OCI-LY7 (cell line): ENCODE results near the gene NENF. TPM values are rescaled to one million over a fixed set of nuclear protein-coding genes. Genes with fewer than 3 reads are reported as not detected.

Experiments
- BruUV-seq: library from RNA; stranded (reverse); fragments of 400-500 nt; replicated peaks from 2 replicates; lab custom pipeline; 2021; lab: Mats Ljungman, UMichigan
- CTCF ChIA-PET: fragments of 300-600 bp; sonication (Branson Sonifier 250); formaldehyde crosslinking; loops from one replicate; lab custom pipeline; 2022; ENCODE audit warnings: antibody characterized with exemption; ENCODE audit not compliant: unreplicated experiment; lab: Charles Lee
- POLR2A ChIA-PET: fragments of 300-600 bp; sonication (Branson Sonifier 250); formaldehyde crosslinking; loops from one replicate; lab custom pipeline; 2022; ENCODE audit warnings: antibody characterized with exemption; lab: Charles Lee
- DNase-seq: peaks from one replicate; pipeline ENCODE4 v3.0.0-alpha.2; 2015; ENCODE audit warnings: low spot score
- H2AFZ ChIP-seq: fragments of 200-600 bp; sonication (generic), shearing (Covaris generic); 2 replicates; pipeline ENCODE4 v1.6.1; 2014; ENCODE audit warnings: mild to moderate bottlenecking, antibody characterized with exemption, low read length, moderate library complexity
- H3K27ac ChIP-seq: fragments of 200-600 bp; sonication (generic); 2 replicates; pipeline ENCODE4 v1.5.1; 2014; ENCODE audit warnings: mixed run types, low read depth, mild to moderate bottlenecking, moderate library complexity, low read length, inconsistent platforms; ENCODE audit not compliant: poor library complexity, severe bottlenecking
- H3K36me3 ChIP-seq: fragments of 200-600 bp; sonication (generic); 2 replicates; pipeline ENCODE4 v1.6.1; 2014; ENCODE audit warnings: mild to moderate bottlenecking, antibody characterized with exemption, low read length, moderate library complexity, mixed read lengths; ENCODE audit not compliant: insufficient read depth
- H3K4me1 ChIP-seq: fragments of 200-600 bp; sonication (generic); 2 replicates; pipeline ENCODE4 v1.5.1; 2014; ENCODE audit warnings: mild to moderate bottlenecking, low read length; ENCODE audit not compliant: insufficient read depth, poor library complexity, severe bottlenecking
- H3K4me2 ChIP-seq: fragments of 200-600 bp; sonication (generic); 2 replicates; pipeline ENCODE4 v1.6.1; 2014; ENCODE audit warnings: mild to moderate bottlenecking, low read length
- H3K4me3 ChIP-seq: fragments of 200-600 bp; sonication (generic); 2 replicates; pipeline ENCODE4 v1.5.1; 2014; ENCODE audit warnings: mild to moderate bottlenecking, low read depth, low read length; ENCODE audit not compliant: poor library complexity, severe bottlenecking
- H3K79me2 ChIP-seq: fragments of 200-600 bp; sonication (generic); 2 replicates; pipeline ENCODE4 v1.6.1; 2016; ENCODE audit warnings: low read depth, mild to moderate bottlenecking, low read length, moderate library complexity, mixed read lengths; ENCODE audit not compliant: insufficient read depth
- H3K9me2 ChIP-seq: fragments of 200-600 bp; sonication (generic); 2 replicates; pipeline ENCODE4 v1.6.1; 2016; ENCODE audit warnings: mild to moderate bottlenecking, low read length, mixed read lengths; ENCODE audit not compliant: insufficient read depth
- H3K9me3 ChIP-seq: fragments of 200-600 bp; sonication (generic); 2 replicates; pipeline ENCODE4 v1.6.1; 2014; ENCODE audit warnings: mild to moderate bottlenecking, mixed run types, low read length, mixed read lengths
- H4K20me1 ChIP-seq: fragments of 200-600 bp; sonication (generic); 2 replicates; pipeline ENCODE4 v1.6.1; 2014; ENCODE audit warnings: mild to moderate bottlenecking, antibody characterized with exemption, low read length, moderate library complexity, mixed read lengths; ENCODE audit not compliant: insufficient read depth
- CTCF ChIP-seq: fragments of 200-600 bp; sonication (generic); conservative IDR thresholded peaks from 2 replicates; pipeline ENCODE4 v1.5.1; 2014; ENCODE audit warnings: mild to moderate bottlenecking, antibody characterized with exemption, low read length, moderate library complexity, mixed read lengths
- EZH2phosphoT487 ChIP-seq: fragments of 200-600 bp; sonication (generic); IDR thresholded peaks from 2 replicates; pipeline ENCODE4 v1.6.1; 2018; ENCODE audit warnings: low read depth, borderline replicate concordance, mild to moderate bottlenecking, mixed run types, antibody characterized with exemption, low read length, moderate library complexity, mixed read lengths
- intact Hi-C: fragments of 100-400 bp; cut with micrococcal nuclease; formaldehyde crosslinking; loops from one replicate; pipeline ENCODE4 v1.10.0; 2022; ENCODE audit not compliant: unreplicated experiment
- total RNA-seq, 2 experiments: library from RNA; depleted of rRNA in 1 of 2; stranded (reverse); fragments of >200 nt in 1 of 2; shearing (Covaris generic) in 1 of 2; gene quantifications; 2 replicates each; pipeline ENCODE4 v1.2.3, GENCODE V29; 2014 to 2022

The NENF gene
- total RNA-seq, 2 experiments from 2014 or later = 12.7 to 15.5 TPM

- no peak overlapping the region for H3K4me3 ChIP-seq
- TF ChIP-seq CTCF = no peak
- TF ChIP-seq EZH2phosphoT487 = no peak
- no peaks in the 10 kb centered on the region for H3K79me2 ChIP-seq
- POLR2A ChIA-PET = interaction anchor here (0.9 to 1.1 kb wide), 2 partner anchors 13 to 122 kb away, joined by 3 read pairs; no protein-coding TSS in a partner anchor
- DNase-seq = no peak
- H3K27ac ChIP-seq = no peak overlapping the region
- no peak overlapping the region for H3K4me2 ChIP-seq
- H4K20me1 ChIP-seq = no peaks in the 10 kb centered on the region
- H3K9me2 ChIP-seq = no peaks in the 10 kb centered on the region
- no peaks in the 10 kb centered on the region for H3K4me1 ChIP-seq
- CTCF ChIA-PET = no interaction called here
- H2AFZ ChIP-seq = no peak overlapping the region
- no TSS peak for BruUV-seq
- no peaks in the 10 kb centered on the region for H3K36me3 ChIP-seq
- no peaks in the 10 kb centered on the region for H3K9me3 ChIP-seq
- intact Hi-C loops = no loop called here
Observed at GRCh38 chr1:212490276-212490675, 57.6 kb downstream of the NENF start.

- Histone ChIP-seq H2AFZ (no peak overlapping the region), H3K9me2 (no peaks in the 10 kb centered on the region), H3K4me2 (no peak overlapping the region), H3K79me2 (no peaks in the 10 kb centered on the region), H3K4me3 (no peak overlapping the region), H4K20me1 (no peaks in the 10 kb centered on the region), H3K27ac (no peak overlapping the region), H3K4me1 (no peaks in the 10 kb centered on the region), H3K36me3 (no peaks in the 10 kb centered on the region), H3K9me3 (no peaks in the 10 kb centered on the region)
- TF ChIP-seq EZH2phosphoT487 = no peak
- TF ChIP-seq CTCF = no peak
- intact Hi-C loops = no loop called here
- no peak for DNase-seq
- POLR2A ChIA-PET = interaction anchor here (0.7 to 1.1 kb wide), 2 partner anchors 15 to 777 kb away, joined by 3 to 4 read pairs; no protein-coding TSS in a partner anchor
- CTCF ChIA-PET = no interaction called here
- no TSS peak for BruUV-seq
Observed at GRCh38 chr1:212491454-212491853, 58.7 kb downstream of the NENF start.

Other genes with a start within 250 kb of the NENF start
- 26.8 and 28.0 TPM in 2 replicates for gene PPP2R5A, start 147.5 kb upstream of the NENF start, total RNA-seq (2014; rRNA removed; shearing (Covaris generic))
- gene PPP2R5A, start 147.5 kb upstream of the NENF start, total RNA-seq (2022) = 36.0 and 37.7 TPM in 2 replicates
- 23.6 and 30.8 TPM in 2 replicates for gene PACC1, start 18.0 kb upstream of the NENF start, total RNA-seq (2014; rRNA removed; shearing (Covaris generic))
- 15.7 and 17.3 TPM in 2 replicates for gene PACC1, start 18.0 kb upstream of the NENF start, total RNA-seq (2022)
- gene ATF3, start 175.8 kb downstream of the NENF start, total RNA-seq (2014; rRNA removed; shearing (Covaris generic)) = 2.7 and 4.7 TPM in 2 replicates
- 2.9 and 3.7 TPM in 2 replicates for gene ATF3, start 175.8 kb downstream of the NENF start, total RNA-seq (2022)